GF-D8 (cell line): ENCODE data around the gene KCND3.
A peak's percentile ranks its signal among the peaks of the same experiment; 100 is the strongest.
"Not testable (repeated sequence)": the region's sequence is repeated elsewhere in the genome, so short reads cannot be mapped to it uniquely, and the experiment has no call there.

Experiments
- DNase-seq: peaks from one replicate; lab custom pipeline; 2025; lab: John Stamatoyannopoulos, UW

Gene KCND3

DNA sequence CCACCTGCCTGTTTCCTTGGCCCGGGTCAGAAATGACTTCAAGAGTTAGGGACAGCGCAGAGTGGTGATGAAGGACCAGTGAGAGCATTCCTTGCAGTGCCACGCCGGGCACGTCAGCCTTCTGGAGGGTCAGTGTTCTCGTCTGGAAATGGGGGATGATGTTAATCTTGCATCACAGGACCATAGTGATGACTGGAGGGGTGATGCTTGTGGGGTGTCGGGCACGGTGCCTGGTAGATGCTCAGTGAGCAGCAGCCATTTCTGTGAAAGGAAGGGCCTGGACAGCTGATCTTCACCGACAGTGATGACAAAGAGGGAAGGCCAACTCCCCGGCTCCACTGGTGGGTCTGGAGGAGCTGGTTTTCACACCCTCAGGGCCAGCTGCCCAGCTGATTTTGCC is 177.6 kb downstream of the KCND3 start:
- no peak for DNase-seq

GRCh38 chr1:111805251-111805650 is 184.2 kb downstream of the KCND3 start:
- no peak for DNase-seq

DNA sequence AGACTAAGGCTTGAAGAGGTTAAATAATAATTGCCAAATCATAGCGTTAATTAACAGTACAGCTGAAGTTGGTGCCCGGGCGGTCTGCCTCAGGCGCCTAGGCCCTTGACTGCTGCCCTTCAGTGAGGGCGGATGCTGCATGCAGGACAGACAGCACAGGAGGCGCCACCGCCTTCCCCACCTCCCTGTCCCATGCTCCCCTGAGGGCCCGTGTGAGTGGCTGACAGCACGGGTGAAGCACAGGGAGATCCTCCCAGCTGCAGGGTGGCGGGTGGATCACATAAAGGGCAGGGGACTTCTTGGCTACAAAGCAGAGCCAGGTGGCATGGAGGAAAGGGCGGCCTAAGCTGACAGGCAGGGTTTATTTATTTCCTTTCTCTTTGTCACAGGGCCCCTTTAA is 184.7 kb downstream of the KCND3 start:
- no peak for DNase-seq

- no peak for DNase-seq
Observed at GRCh38 chr1:111803951-111804350, 185.5 kb downstream of the KCND3 start.

GRCh38 chr1:111802984-111803383 is 186.5 kb downstream of the KCND3 start:
- no peak for DNase-seq

- DNase-seq = no peak
Observed at GRCh38 chr1:111802110-111802509, 187.4 kb downstream of the KCND3 start.

DNA sequence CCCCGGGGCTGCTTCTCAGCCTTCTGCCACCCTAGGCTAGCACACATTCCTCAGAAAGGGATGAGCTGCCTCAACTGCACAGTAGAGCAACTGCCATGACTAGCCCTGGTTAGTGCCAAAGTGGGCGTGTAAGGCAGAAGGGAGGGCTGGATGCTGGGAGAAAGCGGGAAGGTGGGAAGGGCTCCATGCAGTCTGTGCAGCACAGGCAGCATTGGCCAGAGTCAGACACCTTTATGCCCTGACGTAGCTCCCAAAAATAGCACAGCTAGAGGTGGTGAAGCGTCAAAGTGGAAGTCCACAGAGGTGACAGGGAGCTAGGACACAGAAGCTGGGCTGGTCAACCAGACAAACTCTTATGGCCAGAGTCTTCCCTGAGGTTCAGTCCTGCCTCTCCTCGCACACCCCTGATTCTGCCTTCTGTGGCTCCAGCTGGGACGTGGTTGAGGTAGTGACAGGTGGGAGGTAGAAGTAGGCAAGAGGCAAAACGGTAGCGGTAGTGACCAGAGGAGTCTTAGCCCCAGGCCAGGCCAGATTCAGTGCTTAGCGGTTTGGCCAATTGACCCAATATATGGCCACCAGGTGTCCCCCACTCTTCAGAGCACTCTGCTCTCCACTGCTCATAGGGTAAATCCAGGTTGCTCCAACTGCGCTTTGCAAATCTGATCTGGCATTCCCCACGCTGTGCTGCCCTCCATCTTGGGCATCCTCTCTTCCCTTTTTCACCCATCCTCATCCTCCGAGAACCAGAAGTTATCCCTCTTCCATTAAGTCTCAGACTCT is 188.2 kb downstream of the KCND3 start:
- no peak for DNase-seq

DNA sequence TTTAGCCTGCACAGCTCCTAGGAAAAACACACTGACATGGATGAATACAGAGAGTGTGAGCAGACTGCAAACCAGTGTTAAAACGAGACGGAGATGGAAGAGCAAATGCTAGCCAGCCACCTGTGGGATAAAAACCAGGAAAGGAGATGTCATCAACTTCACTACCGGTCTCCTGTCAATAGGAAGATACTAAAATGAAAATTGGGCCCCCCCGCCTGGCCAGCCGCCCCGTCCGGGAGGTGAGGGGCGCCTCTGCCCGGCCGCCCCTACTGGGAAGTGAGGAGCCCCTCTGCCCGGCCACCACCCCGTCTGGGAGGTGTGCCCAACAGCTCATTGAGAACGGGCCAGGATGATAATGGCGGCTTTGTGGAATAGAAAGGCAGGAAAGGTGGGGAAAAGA is 189.7 kb downstream of the KCND3 start:
- DNase-seq = not testable (repeated sequence)

GRCh38 chr1:111798580-111798979 is 190.9 kb downstream of the KCND3 start:
- DNase-seq = no peak

- DNase-seq = no peak
Observed at GRCh38 chr1:111795401-111795800, 194.1 kb downstream of the KCND3 start.

- no peak for DNase-seq
Observed at GRCh38 chr1:111793923-111794322, 195.5 kb downstream of the KCND3 start.

GRCh38 chr1:111792249-111792648 is 197.2 kb downstream of the KCND3 start:
- no peak for DNase-seq

DNA sequence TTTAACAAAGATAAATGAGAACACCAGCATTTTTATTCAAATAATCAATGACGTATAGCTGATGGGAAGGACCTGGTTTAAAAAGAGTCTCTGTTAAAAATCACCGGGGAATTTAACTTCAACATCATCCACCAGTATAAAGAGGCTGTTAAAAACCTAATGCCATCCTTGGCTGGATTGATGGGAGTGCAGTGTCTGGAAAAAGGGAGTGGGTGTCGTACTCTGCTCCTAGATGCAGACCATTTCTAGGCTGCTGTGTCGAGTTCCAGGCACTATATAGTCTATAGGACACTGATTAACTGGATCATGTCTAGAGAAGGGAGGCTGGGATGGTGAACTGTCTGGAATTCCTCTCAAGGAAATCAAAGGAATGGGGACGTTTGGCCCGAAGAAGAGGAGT is 197.7 kb downstream of the KCND3 start:
- no peak for DNase-seq

DNA sequence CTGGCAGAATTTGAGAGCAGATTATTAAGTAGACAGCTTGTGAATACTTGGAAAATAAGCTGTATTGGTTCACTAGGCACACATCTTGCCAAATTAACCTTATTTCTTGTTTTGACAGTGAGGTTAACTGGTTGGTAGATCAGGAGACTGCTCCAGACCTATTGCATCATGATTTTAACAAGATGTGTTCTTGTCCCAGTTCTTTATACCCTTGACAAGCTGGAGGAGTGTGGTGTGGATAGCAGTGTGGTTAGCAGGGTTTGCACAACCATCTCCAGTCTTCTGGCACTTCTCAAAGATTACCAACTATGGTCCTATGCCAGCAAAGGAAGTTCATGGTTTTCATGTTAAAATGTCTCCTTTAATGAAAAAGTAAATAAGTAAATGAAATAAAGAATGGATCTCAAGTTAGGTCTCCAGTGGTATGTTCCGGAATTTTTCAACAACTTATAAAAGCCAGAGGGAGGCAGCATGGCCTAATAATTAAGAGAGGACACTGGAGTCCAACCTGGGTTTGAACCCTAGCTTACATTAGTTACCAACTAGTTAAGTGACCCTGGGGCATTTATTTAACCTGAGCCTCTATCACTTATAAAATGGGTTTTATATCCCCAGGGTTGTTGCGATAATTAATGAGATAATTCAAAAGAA is 199.7 kb downstream of the KCND3 start:
- DNase-seq = peak; percentile 44

GRCh38 chr1:111789142-111789541 is 200.3 kb downstream of the KCND3 start:
- no peak for DNase-seq

DNA sequence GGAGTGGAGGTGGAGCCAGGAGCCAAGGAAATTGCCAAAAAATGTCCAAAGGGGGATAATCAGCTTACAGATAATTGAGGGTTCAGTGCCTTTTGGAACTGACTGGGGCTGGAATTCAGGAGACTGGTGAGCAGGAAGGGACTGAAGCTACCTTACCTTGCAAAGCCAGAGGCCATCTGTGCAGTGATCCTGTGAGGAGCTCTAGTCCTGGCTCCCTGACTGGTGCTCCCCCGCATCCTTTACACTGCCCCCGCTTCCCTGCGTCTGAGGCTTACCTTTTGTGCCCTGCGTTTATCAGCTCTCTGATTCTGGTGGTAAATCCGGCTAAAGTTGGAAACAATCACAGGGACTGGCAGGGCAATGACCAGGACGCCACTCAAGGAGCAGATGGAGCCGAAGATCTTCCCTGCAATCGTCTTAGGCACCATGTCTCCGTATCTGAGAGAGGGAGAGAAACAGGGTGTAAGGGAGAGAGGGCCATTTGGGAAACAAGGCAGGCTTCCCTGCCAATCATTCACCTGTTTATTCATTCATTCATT is 202.7 kb downstream of the KCND3 start:
- DNase-seq = no peak

DNA sequence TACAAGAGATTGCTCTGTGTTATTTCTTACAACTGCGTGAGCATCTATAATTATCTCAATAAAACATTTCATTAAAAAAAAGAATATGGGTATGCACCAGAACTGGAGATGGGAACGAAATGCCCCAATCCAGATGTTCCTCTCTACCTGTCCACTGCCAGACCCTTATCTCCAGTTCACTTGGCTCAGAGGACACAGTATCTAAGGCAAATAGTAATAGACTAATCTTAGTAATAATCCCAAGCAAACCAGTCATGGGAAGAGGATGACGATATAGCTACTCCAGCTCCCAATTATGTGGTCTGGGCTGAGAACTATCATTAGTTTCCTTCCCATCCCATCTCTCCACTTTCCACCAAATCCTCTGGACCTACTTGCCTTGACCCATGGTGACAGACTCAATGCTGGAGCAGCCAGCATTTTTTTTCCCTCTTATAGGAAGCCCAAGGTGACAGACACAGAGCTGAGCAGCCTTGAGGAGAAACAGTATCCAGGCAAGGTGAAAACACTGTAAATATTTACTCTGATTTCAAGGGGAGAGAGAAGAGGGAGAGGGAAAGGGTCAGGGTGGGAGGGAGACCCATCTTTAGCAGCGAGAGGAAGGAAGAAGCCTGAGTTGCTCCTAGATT is 205.1 kb downstream of the KCND3 start:
- no peak for DNase-seq

DNA sequence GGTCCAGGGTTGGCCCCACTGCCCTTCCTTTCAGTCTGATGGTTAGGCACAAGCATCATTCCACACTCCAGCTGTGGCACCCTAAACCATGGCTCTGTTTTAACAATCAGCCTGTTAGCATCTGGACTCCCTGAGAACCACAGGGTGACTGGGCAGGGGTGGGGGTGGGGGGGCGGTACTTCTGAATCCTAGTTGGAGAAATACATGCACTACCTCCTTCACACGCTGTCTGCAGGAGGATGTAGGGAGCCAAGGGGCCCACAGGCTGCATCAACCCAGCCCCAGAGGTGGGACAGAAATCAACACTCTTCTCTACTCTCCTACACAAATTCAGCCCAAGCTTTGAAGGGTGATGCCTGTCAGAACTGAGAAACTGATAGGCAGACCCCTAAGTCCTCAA is 209.9 kb downstream of the KCND3 start:
- no peak for DNase-seq

DNA sequence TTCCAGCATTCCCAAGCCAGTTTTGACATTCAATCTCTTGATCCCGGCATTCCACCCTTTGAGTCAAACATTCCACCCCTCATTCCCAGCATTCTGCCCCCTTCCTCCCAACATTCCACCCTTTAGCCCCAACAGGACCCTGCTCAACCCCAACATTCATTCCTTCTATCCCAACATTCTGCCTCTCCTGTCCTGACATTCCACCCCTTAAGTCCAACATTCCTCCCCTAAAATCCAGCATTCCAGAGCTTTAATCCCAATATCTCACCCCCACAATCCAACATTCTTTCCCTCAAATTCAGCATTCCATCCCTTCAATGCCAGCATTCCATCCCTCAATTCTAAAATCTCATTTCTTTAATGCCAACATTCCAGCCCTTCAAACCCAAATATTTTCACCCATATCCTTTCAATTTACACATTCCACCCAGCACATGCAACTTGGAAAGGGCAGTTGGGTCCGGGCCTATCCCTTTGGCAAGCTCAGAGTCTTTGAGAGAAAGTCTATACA is 210.9 kb downstream of the KCND3 start:
- DNase-seq = no peak

DNA sequence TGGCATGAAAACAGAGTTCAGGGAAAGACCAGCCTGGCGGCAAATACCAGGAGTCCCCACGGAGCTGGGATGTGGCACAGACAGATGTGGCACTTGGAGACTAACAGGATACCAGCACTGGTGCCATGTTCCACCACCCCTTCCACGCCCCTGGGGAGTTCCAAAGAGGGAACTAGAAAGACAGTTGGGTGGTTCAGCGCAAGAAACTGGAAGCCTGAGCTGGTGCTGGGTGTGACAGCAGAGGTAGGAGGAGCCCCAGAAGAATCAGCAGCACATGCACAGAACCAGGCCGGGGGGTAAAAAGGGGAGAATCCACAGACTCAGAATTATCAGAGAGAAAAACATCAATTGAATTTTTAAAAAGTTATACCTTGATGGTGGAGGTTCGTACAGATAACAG is 211.4 kb downstream of the KCND3 start:
- no peak for DNase-seq

DNA sequence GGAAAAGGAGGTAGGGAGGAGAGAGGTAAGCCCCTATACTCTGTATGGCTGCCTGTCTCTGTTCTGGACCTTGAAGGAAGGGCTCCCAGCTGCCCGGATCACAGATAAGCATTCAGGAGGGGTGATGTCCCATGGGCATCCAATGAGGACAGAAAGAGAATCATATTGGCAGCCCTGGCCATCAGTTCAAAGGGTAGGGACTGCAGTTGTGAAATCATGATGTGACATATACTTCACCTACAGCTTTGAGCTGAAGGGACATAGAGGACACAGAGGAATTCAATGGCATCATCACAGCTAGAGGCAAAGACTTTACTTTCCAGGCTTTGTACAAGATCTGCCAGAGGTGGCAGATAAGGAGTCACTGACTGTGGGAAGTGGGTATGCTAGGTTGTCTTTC is 212.2 kb downstream of the KCND3 start:
- DNase-seq = no peak

DNA sequence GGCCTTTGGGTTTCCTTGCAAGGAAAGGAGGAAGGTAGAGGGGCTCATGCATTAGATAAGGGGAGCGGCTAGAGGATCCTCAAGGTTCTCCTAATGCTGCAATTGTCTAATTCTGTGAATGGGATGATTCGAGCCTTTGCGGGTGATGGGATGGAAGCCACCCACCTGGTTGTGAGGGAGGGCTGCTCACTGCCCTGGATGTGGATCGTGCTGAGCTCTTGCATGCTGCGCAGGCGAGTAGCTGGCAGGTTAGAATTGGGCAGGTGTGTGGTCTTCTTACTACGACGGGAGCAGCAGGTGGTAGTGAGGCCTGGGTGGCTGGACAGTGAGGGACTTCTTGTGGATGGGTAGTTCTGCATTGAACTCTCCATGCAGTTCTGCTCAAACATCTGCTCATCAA is 212.6 kb downstream of the KCND3 start:
- DNase-seq = no peak

DNA sequence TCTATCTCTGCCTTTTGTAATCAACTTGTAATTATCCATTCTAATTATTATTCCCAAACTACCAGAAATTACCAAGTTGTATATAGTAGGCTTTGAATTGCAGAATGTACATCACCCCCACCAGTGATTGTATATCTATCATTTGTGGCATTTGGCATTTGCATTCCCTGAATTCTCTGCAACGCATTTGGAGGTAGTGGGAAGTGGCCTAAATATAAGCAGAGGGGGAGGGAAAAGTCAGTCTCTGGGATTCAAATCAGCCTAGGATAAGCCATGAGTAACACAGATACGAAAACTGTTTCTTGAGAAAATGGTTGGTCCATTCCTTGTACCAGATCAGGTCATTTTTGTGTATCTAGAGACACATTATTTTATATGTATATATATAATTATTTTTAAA is 213.1 kb downstream of the KCND3 start:
- no peak for DNase-seq
